Hypothalamus (tissue), 51 donors: ENCODE measurements around the gene RAB40AL.

Experiments
- DNase-seq, 51 donors: peaks; one replicate each; lab custom pipeline; 2025; lab: John Stamatoyannopoulos, UW

RAB40AL gene

GRCh38 chrX:102978594-102978993 is 41.5 kb downstream of the RAB40AL start:
- DNase-seq: no peak

GRCh38 chrX:102979536-102979935 is 42.5 kb downstream of the RAB40AL start:
- DNase-seq: no peak

GRCh38 chrX:102983205-102983604 is 46.1 kb downstream of the RAB40AL start:
- DNase-seq: no peak

- DNase-seq: peak in 1 of 51 donors; percentile 1
Observed at GRCh38 chrX:102985192-102985591, 48.1 kb downstream of the RAB40AL start.
